Hepatocyte (in vitro differentiated cells): ENCODE data around the gene SRR.

ENCODE experiments used
- EZH2 ChIP-seq: fragments of 200-600 bp; sonication (generic); IDR thresholded peaks from 2 replicates; pipeline ENCODE4 v1.6.1; 2016; ENCODE audit warnings: antibody characterized with exemption, mild to moderate bottlenecking, borderline replicate concordance
- EZH2phosphoT487 ChIP-seq: fragments of 200-600 bp; sonication (generic); IDR thresholded peaks from one replicate; pipeline ENCODE4 v1.6.1; 2018; ENCODE audit warnings: antibody characterized with exemption, mild to moderate bottlenecking, low read depth, moderate library complexity; ENCODE audit not compliant: unreplicated experiment, severe bottlenecking
- TF ChIP-seq, protein P1 (sequence below): fragments of 200-600 bp; sonication (generic); IDR thresholded peaks from 2 replicates; pipeline ENCODE4 v1.5.1; 2016; ENCODE audit warnings: antibody characterized with exemption, mild to moderate bottlenecking; ENCODE audit not compliant: poor library complexity

DNA sequence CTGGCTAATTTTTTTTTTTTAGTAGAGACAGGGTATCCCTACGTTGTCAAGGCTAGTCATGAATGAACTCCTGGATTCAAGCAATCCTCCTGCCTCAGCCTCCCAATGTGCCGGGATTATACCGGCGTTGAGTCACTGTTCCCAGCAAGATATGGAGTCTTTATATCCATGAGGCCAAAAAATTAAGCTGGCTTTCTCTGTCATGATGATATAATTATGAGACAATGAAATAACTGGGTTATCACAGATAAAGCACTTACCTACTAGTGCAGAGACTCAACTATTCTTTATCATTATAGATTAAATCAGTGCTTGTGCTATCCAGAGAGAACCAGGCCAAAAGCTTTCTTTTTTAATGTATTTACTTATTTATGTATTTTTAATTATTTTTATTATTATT is 36.4 kb upstream of the SRR start:
- TF ChIP-seq, protein P1, sequence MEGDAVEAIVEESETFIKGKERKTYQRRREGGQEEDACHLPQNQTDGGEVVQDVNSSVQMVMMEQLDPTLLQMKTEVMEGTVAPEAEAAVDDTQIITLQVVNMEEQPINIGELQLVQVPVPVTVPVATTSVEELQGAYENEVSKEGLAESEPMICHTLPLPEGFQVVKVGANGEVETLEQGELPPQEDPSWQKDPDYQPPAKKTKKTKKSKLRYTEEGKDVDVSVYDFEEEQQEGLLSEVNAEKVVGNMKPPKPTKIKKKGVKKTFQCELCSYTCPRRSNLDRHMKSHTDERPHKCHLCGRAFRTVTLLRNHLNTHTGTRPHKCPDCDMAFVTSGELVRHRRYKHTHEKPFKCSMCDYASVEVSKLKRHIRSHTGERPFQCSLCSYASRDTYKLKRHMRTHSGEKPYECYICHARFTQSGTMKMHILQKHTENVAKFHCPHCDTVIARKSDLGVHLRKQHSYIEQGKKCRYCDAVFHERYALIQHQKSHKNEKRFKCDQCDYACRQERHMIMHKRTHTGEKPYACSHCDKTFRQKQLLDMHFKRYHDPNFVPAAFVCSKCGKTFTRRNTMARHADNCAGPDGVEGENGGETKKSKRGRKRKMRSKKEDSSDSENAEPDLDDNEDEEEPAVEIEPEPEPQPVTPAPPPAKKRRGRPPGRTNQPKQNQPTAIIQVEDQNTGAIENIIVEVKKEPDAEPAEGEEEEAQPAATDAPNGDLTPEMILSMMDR = no peak
- TF ChIP-seq EZH2 (no peak), EZH2phosphoT487 (no peak)
